ENCODE results near the gene ALG9. TPM values are rescaled to one million over a fixed set of nuclear protein-coding genes. Genes with fewer than 3 reads are reported as not detected.
A peak's percentile ranks its signal among the peaks of the same experiment; 100 is the strongest.

Gene ALG9
- total RNA-seq, 1 experiment from 2014 or later = 19.7 TPM

DNA sequence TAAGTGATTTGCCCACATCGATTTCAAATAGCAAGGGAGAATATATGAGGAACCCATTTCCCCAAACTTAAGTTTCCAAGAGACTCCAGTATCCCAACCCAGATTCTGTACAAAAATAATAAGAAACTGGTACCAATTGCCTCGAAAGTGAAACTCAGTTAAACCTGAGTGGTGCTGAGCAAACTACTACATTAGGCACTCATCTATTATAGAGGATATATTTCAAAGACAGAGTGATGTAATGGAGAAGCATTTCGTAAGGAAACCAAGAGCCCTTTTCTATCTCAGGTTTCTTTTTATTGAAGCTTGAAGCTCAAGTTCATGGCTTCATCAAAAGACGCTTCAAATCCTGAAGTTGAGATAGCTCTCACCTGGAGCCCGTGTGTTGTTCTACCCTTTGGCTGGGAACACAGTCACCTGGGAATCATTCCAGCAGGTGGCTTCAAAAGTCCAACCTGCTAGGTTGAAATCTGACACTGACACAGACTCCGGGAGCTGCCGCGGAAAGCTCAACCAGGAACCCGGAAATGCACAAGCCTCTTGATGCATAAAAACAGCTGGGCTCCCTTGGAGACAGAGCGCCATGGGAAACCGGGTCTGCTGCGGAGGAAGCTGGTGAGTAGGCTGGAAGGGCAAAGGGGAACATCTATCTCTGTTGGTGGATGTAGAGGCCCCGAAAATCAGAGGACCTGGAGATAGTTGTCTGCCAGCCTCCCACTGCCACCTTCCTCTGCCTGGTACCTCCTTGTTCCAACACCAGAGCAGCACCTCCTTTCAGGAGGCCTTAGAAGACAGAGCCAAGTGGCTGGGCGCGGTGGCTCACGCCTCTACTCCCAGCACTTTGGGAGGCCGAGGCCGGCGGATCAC lies 47.2 kb upstream of the ALG9 start, which contains the start of gene C11orf52:
Gene C11orf52 (plus strand): TSS at position 524 of the 867 bp plus-strand sequence. CDS start 60 bp downstream, at position 584.
- ChIA-PET CTCF (interaction anchor here (0.7 to 3.1 kb wide), 16 partner anchors 8 to 362 kb away, joined by 3 to 34 read pairs (median 4); partner anchors contain the start of gene ALG9), POLR2A (interaction anchor here (0.6 to 1.9 kb wide), 7 partner anchors 8 to 64 kb away, joined by 3 to 12 read pairs (median 6); partner anchors contain the start of gene ALG9)
- peaks cover 42% of the 10 kb centered on the region for H3K4me1 Mint-ChIP-seq
- DNase-seq (ENCODE audit: low spot score) = peak; percentile 80
- no peaks in the 10 kb centered on the region for H3K9me3 Mint-ChIP-seq
- H3K4me3 Mint-ChIP-seq = peak within 1 kb of the TSS; percentile 57
- H3K36me3 Mint-ChIP-seq = no peaks in the 10 kb centered on the region; the same call in 1 of the 2 replicates
- ATAC-seq = peak; percentile 97
- peak within 1 kb of the TSS; percentile 85 for H3K27ac Mint-ChIP-seq
- H3K27me3 Mint-ChIP-seq (ENCODE audit: low read depth) = no peaks in the 10 kb centered on the region; the same call in 1 of the 2 replicates
- TF ChIP-seq, protein P1, sequence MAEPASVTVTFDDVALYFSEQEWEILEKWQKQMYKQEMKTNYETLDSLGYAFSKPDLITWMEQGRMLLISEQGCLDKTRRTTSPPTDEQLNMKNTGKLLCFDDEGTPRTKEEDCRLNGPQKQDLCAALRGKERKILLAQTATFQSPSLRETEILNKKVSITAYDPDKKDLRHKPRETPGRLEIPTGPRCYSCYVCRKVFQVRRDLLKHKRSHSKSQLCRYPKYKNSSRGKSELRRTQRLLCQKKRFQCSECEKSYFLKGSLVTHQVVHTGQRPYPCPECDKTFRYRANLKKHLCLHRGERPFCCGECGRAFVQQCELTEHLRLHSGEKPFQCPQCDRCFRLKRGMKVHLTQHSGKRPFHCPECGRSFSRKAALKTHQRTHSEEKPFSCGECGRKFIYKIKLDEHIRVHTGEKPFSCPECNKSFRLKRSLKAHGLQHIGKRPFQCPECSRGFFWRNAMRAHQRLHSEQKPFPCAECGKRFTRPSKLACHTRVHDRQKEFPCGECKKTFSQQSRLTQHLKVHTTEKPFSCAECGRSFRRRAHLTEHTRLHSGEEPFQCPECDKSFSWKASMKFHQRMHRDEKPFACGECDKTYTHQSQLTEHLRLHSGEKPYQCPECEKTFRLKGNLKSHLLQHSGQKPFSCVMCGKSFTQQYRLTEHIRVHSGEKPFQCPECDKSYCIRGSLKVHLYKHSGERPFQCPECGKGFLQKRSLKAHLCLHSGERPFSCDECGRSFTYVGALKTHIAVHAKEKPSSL (CRISPR knock-in tag; conservative IDR thresholded peaks at IDR 0.05) = no peak
- TF ChIP-seq ZNF232 (CRISPR knock-in tag; IDR thresholded peaks at IDR 0.05) (peak; percentile 36; the same call in 1 of the 2 replicates), ZNF317 (CRISPR knock-in tag; IDR thresholded peaks at IDR 0.05; ENCODE audit: borderline replicate concordance, low read depth) (no peak), ZNF423 (CRISPR knock-in tag; IDR thresholded peaks at IDR 0.05) (no peak), CREM (CRISPR knock-in tag; IDR thresholded peaks at IDR 0.05) (0 out of 2 replicates have a peak, but pooled peaks have one; percentile 47), FOXP1 (CRISPR knock-in tag; IDR thresholded peaks at IDR 0.05; ENCODE audit: borderline replicate concordance) (0 out of 2 replicates have a peak, but pooled peaks have one; percentile 51), NR2C2 (CRISPR knock-in tag; IDR thresholded peaks at IDR 0.05) (no peak), TEAD1 (CRISPR knock-in tag; IDR thresholded peaks at IDR 0.05) (peak; percentile 70), GTF2I (CRISPR knock-in tag; conservative IDR thresholded peaks at IDR 0.05) (0 out of 2 replicates have a peak, but pooled peaks have one; percentile 19), SMAD4 (CRISPR knock-in tag; IDR thresholded peaks at IDR 0.05) (no peak), SOX15 (CRISPR knock-in tag; IDR thresholded peaks at IDR 0.05) (no peak), NR1H2 (CRISPR knock-in tag; IDR thresholded peaks at IDR 0.05) (no peak)
- TF ChIP-seq, protein P2, sequence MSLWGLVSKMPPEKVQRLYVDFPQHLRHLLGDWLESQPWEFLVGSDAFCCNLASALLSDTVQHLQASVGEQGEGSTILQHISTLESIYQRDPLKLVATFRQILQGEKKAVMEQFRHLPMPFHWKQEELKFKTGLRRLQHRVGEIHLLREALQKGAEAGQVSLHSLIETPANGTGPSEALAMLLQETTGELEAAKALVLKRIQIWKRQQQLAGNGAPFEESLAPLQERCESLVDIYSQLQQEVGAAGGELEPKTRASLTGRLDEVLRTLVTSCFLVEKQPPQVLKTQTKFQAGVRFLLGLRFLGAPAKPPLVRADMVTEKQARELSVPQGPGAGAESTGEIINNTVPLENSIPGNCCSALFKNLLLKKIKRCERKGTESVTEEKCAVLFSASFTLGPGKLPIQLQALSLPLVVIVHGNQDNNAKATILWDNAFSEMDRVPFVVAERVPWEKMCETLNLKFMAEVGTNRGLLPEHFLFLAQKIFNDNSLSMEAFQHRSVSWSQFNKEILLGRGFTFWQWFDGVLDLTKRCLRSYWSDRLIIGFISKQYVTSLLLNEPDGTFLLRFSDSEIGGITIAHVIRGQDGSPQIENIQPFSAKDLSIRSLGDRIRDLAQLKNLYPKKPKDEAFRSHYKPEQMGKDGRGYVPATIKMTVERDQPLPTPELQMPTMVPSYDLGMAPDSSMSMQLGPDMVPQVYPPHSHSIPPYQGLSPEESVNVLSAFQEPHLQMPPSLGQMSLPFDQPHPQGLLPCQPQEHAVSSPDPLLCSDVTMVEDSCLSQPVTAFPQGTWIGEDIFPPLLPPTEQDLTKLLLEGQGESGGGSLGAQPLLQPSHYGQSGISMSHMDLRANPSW (CRISPR knock-in tag; conservative IDR thresholded peaks at IDR 0.05; ENCODE audit: low read depth) = no peak
- TF ChIP-seq, protein P3, sequence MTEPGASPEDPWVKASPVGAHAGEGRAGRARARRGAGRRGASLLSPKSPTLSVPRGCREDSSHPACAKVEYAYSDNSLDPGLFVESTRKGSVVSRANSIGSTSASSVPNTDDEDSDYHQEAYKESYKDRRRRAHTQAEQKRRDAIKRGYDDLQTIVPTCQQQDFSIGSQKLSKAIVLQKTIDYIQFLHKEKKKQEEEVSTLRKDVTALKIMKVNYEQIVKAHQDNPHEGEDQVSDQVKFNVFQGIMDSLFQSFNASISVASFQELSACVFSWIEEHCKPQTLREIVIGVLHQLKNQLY (CRISPR knock-in tag; IDR thresholded peaks at IDR 0.05) = no peak
- TF ChIP-seq, protein P4, sequence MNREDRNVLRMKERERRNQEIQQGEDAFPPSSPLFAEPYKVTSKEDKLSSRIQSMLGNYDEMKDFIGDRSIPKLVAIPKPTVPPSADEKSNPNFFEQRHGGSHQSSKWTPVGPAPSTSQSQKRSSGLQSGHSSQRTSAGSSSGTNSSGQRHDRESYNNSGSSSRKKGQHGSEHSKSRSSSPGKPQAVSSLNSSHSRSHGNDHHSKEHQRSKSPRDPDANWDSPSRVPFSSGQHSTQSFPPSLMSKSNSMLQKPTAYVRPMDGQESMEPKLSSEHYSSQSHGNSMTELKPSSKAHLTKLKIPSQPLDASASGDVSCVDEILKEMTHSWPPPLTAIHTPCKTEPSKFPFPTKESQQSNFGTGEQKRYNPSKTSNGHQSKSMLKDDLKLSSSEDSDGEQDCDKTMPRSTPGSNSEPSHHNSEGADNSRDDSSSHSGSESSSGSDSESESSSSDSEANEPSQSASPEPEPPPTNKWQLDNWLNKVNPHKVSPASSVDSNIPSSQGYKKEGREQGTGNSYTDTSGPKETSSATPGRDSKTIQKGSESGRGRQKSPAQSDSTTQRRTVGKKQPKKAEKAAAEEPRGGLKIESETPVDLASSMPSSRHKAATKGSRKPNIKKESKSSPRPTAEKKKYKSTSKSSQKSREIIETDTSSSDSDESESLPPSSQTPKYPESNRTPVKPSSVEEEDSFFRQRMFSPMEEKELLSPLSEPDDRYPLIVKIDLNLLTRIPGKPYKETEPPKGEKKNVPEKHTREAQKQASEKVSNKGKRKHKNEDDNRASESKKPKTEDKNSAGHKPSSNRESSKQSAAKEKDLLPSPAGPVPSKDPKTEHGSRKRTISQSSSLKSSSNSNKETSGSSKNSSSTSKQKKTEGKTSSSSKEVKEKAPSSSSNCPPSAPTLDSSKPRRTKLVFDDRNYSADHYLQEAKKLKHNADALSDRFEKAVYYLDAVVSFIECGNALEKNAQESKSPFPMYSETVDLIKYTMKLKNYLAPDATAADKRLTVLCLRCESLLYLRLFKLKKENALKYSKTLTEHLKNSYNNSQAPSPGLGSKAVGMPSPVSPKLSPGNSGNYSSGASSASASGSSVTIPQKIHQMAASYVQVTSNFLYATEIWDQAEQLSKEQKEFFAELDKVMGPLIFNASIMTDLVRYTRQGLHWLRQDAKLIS (CRISPR knock-in tag; IDR thresholded peaks at IDR 0.05; ENCODE audit: borderline replicate concordance) = no peak
- TF ChIP-seq, protein P5, sequence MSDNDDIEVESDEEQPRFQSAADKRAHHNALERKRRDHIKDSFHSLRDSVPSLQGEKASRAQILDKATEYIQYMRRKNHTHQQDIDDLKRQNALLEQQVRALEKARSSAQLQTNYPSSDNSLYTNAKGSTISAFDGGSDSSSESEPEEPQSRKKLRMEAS (CRISPR knock-in tag; IDR thresholded peaks at IDR 0.05) = peak; percentile 51; the same call in 1 of the 2 replicates
- TF ChIP-seq, protein P6, sequence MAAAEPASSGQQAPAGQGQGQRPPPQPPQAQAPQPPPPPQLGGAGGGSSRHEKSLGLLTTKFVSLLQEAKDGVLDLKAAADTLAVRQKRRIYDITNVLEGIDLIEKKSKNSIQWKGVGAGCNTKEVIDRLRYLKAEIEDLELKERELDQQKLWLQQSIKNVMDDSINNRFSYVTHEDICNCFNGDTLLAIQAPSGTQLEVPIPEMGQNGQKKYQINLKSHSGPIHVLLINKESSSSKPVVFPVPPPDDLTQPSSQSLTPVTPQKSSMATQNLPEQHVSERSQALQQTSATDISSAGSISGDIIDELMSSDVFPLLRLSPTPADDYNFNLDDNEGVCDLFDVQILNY (CRISPR knock-in tag; IDR thresholded peaks at IDR 0.05) = no peak
- TF ChIP-seq, protein P7, sequence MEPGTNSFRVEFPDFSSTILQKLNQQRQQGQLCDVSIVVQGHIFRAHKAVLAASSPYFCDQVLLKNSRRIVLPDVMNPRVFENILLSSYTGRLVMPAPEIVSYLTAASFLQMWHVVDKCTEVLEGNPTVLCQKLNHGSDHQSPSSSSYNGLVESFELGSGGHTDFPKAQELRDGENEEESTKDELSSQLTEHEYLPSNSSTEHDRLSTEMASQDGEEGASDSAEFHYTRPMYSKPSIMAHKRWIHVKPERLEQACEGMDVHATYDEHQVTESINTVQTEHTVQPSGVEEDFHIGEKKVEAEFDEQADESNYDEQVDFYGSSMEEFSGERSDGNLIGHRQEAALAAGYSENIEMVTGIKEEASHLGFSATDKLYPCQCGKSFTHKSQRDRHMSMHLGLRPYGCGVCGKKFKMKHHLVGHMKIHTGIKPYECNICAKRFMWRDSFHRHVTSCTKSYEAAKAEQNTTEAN (CRISPR knock-in tag; IDR thresholded peaks at IDR 0.05) = no peak
- TF ChIP-seq, protein P8, sequence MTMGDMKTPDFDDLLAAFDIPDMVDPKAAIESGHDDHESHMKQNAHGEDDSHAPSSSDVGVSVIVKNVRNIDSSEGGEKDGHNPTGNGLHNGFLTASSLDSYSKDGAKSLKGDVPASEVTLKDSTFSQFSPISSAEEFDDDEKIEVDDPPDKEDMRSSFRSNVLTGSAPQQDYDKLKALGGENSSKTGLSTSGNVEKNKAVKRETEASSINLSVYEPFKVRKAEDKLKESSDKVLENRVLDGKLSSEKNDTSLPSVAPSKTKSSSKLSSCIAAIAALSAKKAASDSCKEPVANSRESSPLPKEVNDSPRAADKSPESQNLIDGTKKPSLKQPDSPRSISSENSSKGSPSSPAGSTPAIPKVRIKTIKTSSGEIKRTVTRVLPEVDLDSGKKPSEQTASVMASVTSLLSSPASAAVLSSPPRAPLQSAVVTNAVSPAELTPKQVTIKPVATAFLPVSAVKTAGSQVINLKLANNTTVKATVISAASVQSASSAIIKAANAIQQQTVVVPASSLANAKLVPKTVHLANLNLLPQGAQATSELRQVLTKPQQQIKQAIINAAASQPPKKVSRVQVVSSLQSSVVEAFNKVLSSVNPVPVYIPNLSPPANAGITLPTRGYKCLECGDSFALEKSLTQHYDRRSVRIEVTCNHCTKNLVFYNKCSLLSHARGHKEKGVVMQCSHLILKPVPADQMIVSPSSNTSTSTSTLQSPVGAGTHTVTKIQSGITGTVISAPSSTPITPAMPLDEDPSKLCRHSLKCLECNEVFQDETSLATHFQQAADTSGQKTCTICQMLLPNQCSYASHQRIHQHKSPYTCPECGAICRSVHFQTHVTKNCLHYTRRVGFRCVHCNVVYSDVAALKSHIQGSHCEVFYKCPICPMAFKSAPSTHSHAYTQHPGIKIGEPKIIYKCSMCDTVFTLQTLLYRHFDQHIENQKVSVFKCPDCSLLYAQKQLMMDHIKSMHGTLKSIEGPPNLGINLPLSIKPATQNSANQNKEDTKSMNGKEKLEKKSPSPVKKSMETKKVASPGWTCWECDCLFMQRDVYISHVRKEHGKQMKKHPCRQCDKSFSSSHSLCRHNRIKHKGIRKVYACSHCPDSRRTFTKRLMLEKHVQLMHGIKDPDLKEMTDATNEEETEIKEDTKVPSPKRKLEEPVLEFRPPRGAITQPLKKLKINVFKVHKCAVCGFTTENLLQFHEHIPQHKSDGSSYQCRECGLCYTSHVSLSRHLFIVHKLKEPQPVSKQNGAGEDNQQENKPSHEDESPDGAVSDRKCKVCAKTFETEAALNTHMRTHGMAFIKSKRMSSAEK (CRISPR knock-in tag; IDR thresholded peaks at IDR 0.05; ENCODE audit: borderline replicate concordance) = no peak

All from WTC11 (cell line).